ENCODE results near the gene ESAM. TPM values are rescaled to one million over a fixed set of nuclear protein-coding genes. Genes with fewer than 3 reads are reported as not detected.

ESAM gene
- total RNA-seq, 3 donors from 2014 or later (not counting 1 experiment from before 2014, with no cell fraction given) = 1.2 to 2.2 (median 1.5) TPM

DNA sequence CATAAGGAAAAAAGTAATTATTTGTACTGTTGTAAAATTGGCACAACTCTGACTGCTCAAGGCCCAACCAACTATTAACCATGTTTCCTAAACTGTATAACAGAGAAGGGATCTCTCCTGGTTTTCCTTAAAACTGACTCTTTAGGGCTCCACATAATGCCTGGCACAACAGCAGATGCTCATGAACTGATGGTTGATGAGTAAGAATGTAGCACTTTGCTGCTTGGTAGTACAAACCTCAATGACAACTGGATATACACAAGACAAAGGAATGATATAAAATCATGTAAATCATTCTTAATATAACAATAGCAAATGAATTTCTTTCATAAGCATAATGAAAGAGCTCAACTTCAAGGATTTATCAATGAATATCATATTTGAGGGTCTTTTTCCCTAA lies 26.4 kb upstream of the ESAM start:
- Mint-ChIP-seq H3K4me3 (no peak overlapping the region), H3K27ac (no peak overlapping the region), H3K36me3 (no peaks in the 10 kb centered on the region), H3K27me3 (ENCODE audit: low read depth in 2 of 2) (no peaks in the 10 kb centered on the region), H3K4me1 (peaks cover 29 to 34% of the 10 kb centered on the region in 2 donors), H3K9me3 (no peaks in the 10 kb centered on the region)
- Histone ChIP-seq H3K36me3 (ENCODE audit: control insufficient read depth, insufficient read depth, low read length) (no peaks in the 10 kb centered on the region), H3K4me3 (ENCODE audit: low read length) (no peak overlapping the region), H3K27me3 (ENCODE audit: control insufficient read depth, insufficient read depth, low read length) (no peaks in the 10 kb centered on the region), H3K4me1 (ENCODE audit: control insufficient read depth, insufficient read depth, low read length) (no peaks in the 10 kb centered on the region), H3K27ac (ENCODE audit: low read length) (no peak overlapping the region), H3K9me3 (ENCODE audit: control insufficient read depth, insufficient read depth, low read length) (no peaks in the 10 kb centered on the region)
- TF ChIP-seq, protein P1, sequence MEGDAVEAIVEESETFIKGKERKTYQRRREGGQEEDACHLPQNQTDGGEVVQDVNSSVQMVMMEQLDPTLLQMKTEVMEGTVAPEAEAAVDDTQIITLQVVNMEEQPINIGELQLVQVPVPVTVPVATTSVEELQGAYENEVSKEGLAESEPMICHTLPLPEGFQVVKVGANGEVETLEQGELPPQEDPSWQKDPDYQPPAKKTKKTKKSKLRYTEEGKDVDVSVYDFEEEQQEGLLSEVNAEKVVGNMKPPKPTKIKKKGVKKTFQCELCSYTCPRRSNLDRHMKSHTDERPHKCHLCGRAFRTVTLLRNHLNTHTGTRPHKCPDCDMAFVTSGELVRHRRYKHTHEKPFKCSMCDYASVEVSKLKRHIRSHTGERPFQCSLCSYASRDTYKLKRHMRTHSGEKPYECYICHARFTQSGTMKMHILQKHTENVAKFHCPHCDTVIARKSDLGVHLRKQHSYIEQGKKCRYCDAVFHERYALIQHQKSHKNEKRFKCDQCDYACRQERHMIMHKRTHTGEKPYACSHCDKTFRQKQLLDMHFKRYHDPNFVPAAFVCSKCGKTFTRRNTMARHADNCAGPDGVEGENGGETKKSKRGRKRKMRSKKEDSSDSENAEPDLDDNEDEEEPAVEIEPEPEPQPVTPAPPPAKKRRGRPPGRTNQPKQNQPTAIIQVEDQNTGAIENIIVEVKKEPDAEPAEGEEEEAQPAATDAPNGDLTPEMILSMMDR (IDR thresholded peaks at IDR 0.05) = no peak
- no peak for ATAC-seq
- intact Hi-C loops (cut with micrococcal nuclease) = no loop called here
- DNase-seq = no peak

GRCh38 chr11:124784051-124784450 lies 22.0 kb upstream of the ESAM start:
- H3K9me3 Mint-ChIP-seq = no peaks in the 10 kb centered on the region
- Histone ChIP-seq H3K27me3 (ENCODE audit: control insufficient read depth, insufficient read depth, low read length) (no peaks in the 10 kb centered on the region), H3K9me3 (ENCODE audit: control insufficient read depth, insufficient read depth, low read length) (no peaks in the 10 kb centered on the region), H3K36me3 (ENCODE audit: control insufficient read depth, insufficient read depth, low read length) (no peaks in the 10 kb centered on the region), H3K4me3 (ENCODE audit: low read length) (no peak overlapping the region), H3K4me1 (ENCODE audit: control insufficient read depth, insufficient read depth, low read length) (no peaks in the 10 kb centered on the region), H3K27ac (ENCODE audit: low read length) (no peak overlapping the region)
- TF ChIP-seq, protein P1 (IDR thresholded peaks at IDR 0.05) = no peak
- WGBS (ENCODE audit: insufficient coverage) = 100% methylated on average over 2 of the region's 2 CpGs
- no peak overlapping the region for H3K4me3 Mint-ChIP-seq
- no peak for DNase-seq
- H3K36me3 Mint-ChIP-seq = no peaks in the 10 kb centered on the region
- peaks cover 0 to 4% of the 10 kb centered on the region in 2 donors for H3K4me1 Mint-ChIP-seq
- H3K27me3 Mint-ChIP-seq (ENCODE audit: low read depth in 2 of 2) = no peaks in the 10 kb centered on the region
- intact Hi-C loops (cut with micrococcal nuclease) = no loop called here
- no peak overlapping the region for H3K27ac Mint-ChIP-seq
- ATAC-seq = no peak

DNA sequence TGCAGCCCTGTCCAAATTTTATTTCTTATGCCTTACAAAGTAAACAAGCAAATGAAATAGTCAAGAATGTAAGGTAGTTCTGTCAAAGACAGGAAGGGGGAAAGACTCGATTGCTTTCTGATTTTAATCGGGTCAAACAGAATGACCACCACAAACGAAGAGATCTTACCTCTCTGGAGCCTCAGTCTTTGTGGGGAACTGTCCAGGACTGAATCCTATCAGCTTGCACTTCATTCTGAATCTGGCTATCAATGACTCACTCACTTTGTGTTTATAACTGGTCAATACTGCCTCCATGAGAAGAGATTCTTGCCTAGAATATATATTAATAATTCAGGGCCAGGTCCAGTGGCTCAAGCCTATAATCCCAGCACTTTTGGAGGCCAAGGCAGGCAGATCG lies 20.9 kb upstream of the ESAM start:
- Histone ChIP-seq H3K9me3 (ENCODE audit: control insufficient read depth, insufficient read depth, low read length) (no peaks in the 10 kb centered on the region), H3K4me1 (ENCODE audit: control insufficient read depth, insufficient read depth, low read length) (no peaks in the 10 kb centered on the region), H3K4me3 (ENCODE audit: low read length) (no peak overlapping the region), H3K27ac (ENCODE audit: low read length) (no peak overlapping the region), H3K27me3 (ENCODE audit: control insufficient read depth, insufficient read depth, low read length) (no peaks in the 10 kb centered on the region), H3K36me3 (ENCODE audit: control insufficient read depth, insufficient read depth, low read length) (no peaks in the 10 kb centered on the region)
- Mint-ChIP-seq H3K9me3 (no peaks in the 10 kb centered on the region), H3K27ac (no peak overlapping the region), H3K4me3 (no peak overlapping the region), H3K4me1 (peaks cover 0 to 4% of the 10 kb centered on the region in 2 donors), H3K36me3 (no peaks in the 10 kb centered on the region), H3K27me3 (ENCODE audit: low read depth in 2 of 2) (no peaks in the 10 kb centered on the region)
- no peak for ATAC-seq
- 97% methylated on average over 4 of the region's 4 CpGs for WGBS (ENCODE audit: insufficient coverage)
- DNase-seq = no peak
- intact Hi-C loops (cut with micrococcal nuclease) = no loop called here
- TF ChIP-seq, protein P1 (IDR thresholded peaks at IDR 0.05) = no peak

DNA sequence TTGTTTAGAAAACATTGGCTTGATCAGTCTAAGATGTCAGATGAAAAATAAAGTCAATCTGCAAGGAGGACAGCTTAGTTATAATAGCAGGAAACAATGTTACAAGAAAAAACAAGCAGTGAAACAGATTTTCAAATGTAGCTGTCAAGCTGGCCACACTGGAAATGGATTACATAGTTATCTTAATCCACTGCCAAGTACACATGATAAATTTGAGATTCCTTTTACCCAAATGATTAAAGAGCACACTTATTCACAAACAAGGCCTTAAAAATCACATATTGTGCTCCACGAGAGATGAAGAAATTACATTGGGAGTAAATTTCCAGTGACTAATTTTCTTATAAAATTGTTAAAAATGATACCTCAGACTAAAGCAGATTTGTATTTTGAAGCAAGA lies 17.5 kb upstream of the ESAM start:
- Mint-ChIP-seq H3K9me3 (no peaks in the 10 kb centered on the region), H3K27ac (no peak overlapping the region), H3K36me3 (no peaks in the 10 kb centered on the region), H3K27me3 (ENCODE audit: low read depth in 2 of 2) (no peaks in the 10 kb centered on the region), H3K4me1 (peaks cover 14 to 16% of the 10 kb centered on the region in 2 donors), H3K4me3 (no peak overlapping the region)
- intact Hi-C loops (cut with micrococcal nuclease) = no loop called here
- H3K9me3 ChIP-seq (ENCODE audit: control insufficient read depth, insufficient read depth, low read length) = no peaks in the 10 kb centered on the region
- H3K27ac ChIP-seq (ENCODE audit: low read length) = no peak overlapping the region
- no peak for DNase-seq
- H3K4me3 ChIP-seq (ENCODE audit: low read length) = no peak overlapping the region
- no peaks in the 10 kb centered on the region for H3K36me3 ChIP-seq (ENCODE audit: control insufficient read depth, insufficient read depth, low read length)
- no peaks in the 10 kb centered on the region for H3K27me3 ChIP-seq (ENCODE audit: control insufficient read depth, insufficient read depth, low read length)
- TF ChIP-seq, protein P1 (IDR thresholded peaks at IDR 0.05) = no peak
- WGBS (ENCODE audit: insufficient coverage) = no CpG with 5 or more reads among the region's 1 CpG
- H3K4me1 ChIP-seq (ENCODE audit: control insufficient read depth, insufficient read depth, low read length) = no peaks in the 10 kb centered on the region
- no peak for ATAC-seq
